SKM-1 treated with dmso at 0.1 percent for 144 hours (cell line): ENCODE measurements around the gene KNSTRN.

Experiments used
- DNase-seq: peaks from one replicate; lab custom pipeline; 2025; ENCODE audit not compliant: unreplicated experiment; lab: John Stamatoyannopoulos, UW

KNSTRN gene

GRCh38 chr15:40345225-40345866, 37.2 kb upstream of the KNSTRN start:
- no peak for DNase-seq

DNA sequence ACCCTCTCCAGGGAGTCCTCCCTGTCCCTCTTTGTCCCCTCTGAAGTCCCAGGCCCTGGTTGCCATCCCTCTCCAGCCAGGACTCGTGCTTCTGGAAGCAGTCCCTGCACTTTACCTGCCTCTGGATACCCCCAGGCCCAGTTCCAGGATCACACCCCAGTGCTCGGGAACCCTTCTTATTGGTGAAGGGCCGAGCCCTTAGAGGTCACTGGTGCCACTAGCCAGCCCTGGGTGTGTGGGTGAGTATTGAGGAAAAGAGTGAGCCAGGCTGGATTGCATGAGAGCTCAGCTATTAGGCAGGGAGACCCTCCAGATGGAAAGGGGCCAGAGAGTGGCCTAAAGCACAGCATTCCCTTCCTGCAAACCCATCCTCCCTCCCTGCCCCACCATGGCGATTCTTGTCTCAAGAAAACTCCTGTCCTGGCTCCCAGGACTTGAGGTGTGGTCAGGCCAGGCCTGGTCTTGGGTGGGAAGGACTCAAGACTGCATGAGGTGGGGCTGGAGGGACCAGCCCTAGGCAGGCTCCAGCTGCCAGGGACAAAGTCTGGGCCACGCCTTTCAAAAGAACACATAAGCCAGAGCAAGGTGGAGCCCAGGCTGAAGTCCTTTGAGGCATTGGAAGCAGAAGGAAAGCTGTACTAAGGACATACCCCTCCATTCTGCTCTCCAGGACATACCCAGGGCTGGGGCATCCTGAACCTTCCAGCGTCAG, 36.5 kb upstream of the KNSTRN start:
- DNase-seq, result no peak

DNA sequence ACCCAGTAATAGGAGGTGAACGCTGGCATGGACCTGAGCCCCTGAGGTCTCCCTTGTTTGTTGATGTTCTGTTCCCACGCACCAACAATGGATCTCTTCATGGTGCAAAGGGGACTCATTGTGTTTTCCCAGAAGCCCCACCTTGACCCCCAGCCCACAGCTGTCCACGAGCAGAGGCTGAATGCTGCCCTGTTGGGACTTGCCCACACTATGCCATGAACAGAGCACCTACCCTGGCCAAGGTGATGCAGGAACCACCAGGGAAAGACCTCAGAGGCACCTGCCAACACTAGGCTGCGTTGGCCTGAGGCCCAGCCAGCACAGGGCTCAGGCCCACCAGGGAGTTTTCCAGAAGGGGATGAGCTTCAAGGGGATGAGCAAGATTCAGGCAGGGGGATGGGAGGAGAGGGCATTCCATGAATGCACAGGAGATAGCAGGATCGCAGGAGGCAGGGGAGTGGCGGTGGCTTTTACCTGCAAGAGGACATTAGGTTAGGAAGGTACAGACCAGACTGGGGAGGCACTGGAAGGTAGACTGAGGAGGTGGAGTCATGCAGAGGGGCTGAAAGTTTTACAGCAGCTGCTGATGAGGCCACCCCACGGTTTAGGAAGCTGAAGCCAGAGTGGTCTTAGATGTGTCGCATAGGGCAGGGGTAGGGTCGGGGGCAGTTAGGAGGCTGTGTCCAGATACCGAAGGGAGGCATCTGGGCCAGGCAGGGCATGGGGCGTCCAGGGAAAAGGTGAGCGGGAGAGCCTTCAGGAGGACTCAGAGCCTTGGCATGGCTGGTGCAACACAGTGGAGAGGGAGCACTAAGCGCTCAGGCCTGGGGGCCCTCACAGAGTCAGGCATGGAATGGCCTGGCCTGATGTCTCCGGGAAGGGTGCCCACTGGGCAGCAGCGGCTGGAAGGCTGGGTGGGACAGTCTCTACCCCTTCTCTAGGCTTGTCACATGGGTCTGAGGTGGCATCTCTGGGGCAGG, 35.7 kb upstream of the KNSTRN start:
- DNase-seq, result no peak

DNA sequence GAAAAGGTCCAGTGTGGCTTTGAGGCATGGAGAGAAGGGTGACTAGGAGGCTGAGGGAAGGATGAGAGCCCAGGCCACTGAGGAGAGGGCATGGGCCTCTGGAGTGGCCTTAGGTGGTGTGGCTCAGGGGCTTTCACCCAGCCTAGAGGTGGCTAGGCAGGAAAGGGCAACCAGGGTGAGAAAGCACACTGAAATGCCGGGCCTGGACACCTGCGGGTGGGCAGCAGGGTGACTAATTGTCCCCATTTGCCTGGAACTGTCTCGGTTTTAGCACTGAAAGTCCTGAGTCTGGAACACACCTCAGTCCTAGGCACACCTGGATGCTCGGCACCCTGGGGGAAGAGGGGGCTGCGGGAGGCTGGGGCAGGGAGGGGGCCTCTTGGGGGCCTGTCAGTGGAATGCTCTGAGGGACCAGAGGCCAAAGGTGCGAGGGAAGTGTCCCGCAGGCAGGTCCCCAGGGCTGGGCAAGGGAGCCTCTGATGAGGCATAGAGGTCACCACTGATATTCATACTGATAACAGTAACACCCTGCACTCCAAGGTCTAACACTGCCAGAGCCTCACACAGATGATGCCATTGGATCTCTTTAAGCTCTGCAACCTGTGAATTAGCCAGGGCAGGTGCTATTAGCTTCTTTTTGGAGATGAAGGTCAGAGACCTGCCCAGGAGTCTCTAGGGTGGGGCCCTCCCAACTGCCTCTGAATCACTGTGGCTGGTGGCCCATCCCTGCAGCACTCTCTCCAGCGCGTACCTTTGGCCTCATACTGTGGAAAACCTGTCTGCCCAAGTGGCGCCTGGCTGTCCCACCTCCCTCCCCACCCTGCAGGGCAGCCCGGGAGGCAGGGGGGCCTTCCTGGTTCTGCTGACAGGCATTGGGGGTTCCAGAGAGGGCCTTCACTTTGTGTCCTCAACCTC, 34.7 kb upstream of the KNSTRN start:
- DNase-seq, result no peak

DNA sequence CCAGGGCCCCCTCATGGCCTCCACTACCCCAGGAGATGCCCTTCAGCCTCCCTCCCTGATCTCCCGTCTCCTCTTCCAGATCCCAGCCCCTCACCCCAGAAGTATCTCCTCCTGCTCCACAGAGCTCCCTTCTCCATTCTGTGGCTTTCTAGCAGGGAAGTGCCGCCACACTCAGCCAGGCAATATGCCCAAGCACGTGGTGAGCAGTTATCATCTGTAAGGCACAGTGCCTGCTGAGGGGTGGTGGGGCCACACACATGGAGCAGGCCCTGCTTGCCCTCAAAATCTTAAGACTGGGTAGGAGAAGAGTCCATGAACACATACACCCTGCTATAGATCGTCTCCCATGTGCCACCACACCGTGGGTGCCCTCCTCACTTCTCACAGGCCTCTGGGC, 34.0 kb upstream of the KNSTRN start:
- no peak for DNase-seq

DNA sequence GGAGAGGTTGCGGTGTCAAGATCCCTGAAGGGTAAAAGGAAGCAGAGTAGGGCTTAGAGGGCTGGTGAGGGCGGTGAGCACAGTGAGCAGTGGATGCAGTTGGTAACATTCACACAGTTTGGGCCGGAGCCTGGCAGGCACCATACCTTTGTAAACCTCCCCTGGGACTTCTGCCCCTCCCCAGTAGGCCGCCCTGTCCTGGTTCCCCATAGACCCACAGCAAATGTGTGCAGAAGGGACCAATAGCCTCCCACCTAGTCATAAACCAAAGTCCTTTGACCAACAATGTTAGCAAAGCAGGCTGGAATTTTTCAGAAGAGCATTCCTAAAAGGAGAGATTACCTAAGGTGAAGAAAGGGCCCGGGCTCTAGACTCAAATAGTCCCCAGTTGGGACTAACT, 33.4 kb upstream of the KNSTRN start:
- no peak for DNase-seq

DNA sequence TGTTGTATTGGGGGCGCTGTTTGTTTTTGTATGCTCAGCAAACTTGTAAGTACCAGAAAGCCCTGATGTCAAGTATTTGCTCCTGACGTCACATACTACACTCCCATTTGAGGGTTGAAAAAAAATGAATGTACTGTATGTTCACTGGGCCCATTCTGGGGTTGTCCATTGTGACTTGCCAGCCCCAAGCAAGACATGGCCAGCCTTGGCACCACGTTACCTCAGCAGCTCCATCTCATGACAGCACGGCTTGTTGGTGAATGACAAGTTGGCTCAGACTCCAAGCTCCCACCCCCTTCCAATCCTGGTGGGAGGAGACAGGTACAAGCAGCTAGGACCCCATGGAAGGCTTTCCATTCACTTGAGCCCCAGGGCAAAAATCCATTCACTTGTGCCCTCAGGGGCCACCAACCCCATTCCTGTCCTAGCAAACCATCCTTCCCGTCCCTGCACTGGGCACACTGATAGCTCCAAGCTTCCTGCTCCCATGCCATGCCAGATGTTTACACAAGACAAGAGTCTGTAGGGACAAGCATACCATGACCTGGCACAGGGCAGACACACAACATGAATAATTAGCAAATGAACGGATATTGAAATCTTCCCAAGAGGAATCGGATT, 30.1 kb upstream of the KNSTRN start:
- DNase-seq, result no peak

GRCh38 chr15:40353697-40354096, 28.8 kb upstream of the KNSTRN start:
- no peak for DNase-seq

DNA sequence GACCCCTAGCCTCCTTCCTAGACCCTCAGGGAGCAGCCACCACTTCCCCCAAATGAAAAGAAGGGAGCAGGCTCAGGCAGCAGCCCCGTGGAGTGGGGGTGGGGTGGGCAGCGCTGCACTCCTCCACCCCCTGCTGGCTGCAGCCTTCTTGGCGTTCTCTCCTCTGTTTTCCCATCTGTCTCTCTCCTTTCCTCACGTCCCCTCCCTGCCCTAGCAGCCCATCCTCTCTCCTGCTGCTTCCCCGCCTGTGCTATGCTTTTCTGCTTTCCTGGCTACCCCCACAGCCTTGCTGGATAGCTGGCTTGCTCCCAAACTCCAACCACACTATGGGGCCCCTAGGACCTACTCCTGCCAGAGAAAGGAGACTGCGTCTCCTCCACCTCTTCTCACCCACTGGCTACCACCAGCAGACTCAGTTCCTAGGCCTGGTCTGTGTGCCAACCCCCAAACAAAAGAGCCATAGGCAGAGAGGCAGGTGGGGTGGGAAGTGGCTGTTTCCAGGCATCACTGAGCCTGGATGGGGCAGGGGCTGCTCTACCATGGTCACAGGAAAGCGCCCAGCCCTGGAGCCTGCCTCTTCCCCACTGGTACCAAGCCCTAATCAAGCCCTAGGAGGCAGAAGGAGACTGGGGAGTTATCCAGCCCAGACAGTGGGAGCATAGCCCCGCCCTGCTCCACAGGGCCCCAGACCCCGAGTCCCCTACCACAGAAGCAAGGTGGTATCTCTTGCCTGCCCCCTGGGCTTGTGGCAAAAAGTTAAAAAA, 27.9 kb upstream of the KNSTRN start:
- DNase-seq, result peak; percentile 34

DNA sequence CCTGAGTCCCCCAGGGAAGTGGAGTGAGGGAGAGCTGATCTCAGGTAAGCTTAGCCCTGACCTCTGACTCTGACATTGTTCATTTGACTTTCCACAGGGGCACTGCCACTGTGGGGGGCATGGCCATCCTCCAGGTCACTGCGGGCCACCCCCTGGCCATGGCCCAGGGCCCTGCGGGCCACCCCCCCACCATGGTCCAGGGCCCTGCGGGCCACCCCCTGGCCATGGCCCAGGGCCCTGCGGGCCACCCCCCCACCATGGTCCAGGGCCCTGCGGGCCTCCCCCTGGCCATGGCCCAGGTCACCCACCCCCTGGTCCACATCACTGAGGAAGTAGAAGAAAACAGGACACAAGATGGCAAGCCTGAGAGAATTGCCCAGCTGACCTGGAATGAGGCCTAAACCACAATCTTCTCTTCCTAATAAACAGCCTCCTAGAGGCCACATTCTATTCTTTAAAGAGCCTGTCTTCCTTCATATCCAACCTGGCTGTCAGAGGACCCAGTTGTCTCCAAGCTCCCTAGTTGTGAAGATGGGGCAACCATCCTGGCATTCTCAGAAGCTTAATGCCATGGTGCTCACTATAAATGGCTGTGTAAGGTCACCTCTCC, 26.4 kb upstream of the KNSTRN start:
- no peak for DNase-seq

GRCh38 chr15:40357246-40357645, 25.3 kb upstream of the KNSTRN start:
- DNase-seq, result no peak

DNA sequence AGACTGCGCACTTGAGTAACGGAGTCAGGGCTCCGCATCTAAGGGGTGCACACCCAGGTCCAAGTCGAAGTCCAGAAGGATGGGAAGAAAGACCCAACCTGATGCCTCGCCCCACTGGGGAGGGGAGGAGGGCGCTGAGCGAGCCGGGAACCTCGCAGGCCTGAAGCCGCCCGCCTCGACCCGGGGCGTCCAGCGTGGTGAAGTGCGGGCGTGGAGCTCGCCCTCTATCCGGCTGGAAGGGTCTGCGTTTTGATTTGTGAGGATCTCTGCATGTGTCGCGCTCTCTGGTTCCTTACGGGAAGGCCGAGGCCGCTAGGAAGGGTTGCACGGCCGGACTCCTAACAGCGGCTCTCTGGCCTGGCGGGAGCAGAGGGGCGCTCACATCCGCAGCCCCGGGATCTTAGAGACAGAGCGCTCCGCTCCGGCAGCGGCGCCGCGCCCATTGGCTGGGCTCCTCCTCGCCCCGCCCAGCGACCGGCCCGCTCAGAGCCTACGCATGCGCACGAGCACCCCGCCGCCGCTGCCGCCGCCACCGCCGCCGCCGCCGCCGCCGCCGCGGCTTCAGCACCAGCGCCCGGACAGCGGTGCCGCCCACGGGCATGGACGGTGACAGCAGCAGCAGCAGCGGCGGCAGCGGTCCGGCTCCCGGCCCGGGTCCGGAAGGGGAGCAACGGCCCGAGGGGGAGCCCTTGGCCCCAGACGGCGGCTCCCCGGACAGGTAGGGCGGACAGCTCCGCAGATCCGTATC, 24.6 kb upstream of the KNSTRN start, which contains the start of gene DISP2:
Gene DISP2, plus strand, starts transcription at position 497 of the 748 bp plus-strand sequence. Its CDS starts 103 bp downstream, at position 600.
- DNase-seq, result peak; percentile 86

- DNase-seq, result no peak
Measured at GRCh38 chr15:40358471-40359353, 23.8 kb upstream of the KNSTRN start.

DNA sequence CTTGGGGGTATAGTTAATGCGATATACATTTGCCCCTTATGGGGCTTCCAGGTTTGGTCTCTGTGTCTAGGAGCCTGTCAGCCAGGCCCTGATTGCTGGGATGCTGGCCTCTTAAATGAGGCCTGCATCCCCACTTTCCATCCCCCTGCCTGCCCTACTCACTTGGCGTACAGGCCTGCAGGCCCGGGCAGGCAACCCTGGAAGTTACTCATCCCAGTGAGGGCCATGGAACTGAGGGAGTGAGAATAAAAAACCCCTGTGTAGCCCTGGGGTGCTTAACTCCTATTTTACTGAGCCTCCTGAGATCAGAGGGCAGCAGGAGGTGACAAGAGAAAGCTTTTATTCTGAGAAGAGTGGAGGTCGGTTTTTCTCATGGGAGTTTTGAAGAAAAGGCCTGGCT, 22.5 kb upstream of the KNSTRN start:
- DNase-seq, result no peak

DNA sequence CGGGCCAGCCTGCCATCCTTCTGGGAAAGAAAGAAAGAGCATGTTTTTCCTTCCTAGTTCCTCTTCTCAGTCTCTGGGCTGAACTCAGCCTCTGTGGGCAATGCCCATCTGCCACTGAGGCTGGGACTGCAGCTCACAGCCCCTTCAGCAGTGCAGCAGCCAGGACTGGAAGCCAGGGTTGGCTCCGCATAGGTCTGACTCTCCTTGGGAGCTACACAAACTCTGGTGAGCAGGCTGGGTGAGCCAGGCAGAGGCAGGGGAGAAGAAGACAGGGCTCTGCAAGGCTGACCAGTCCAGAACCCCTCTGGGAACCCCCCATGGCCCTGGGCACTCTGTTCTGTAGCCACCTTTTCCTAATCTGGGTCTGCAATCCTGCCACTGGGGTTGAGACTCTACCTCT, 20.9 kb upstream of the KNSTRN start:
- no peak for DNase-seq

GRCh38 chr15:40363611-40364010, 18.9 kb upstream of the KNSTRN start:
- DNase-seq, result no peak

- DNase-seq, result no peak
Measured at GRCh38 chr15:40364251-40364650, 18.3 kb upstream of the KNSTRN start.
